Smooth muscle cell (in vitro differentiated cells): ENCODE data around the gene FBL. TPM values are rescaled to one million over a fixed set of nuclear protein-coding genes. Genes with fewer than 3 reads are reported as not detected.

Experiments
- DNase-seq: peaks from one replicate; lab custom pipeline; 2025; ENCODE audit not compliant: unreplicated experiment; lab: John Stamatoyannopoulos, UW
- H2AFZ ChIP-seq: fragments of 200-600 bp; sonication (generic); 2 replicates; pipeline ENCODE4 v1.6.0; 2016; ENCODE audit warnings: antibody characterized with exemption, low read depth, mild to moderate bottlenecking
- H3F3A ChIP-seq: fragments of 200-600 bp; sonication (generic); 2 replicates; pipeline ENCODE4 v1.6.0; 2017; ENCODE audit warnings: antibody characterized with exemption, low read depth
- H3K27ac ChIP-seq: fragments of 200-600 bp; sonication (generic); 2 replicates; pipeline ENCODE4 v1.5.1; 2016; ENCODE audit warnings: low read depth, mild to moderate bottlenecking
- H3K27me3 ChIP-seq: fragments of 200-600 bp; sonication (generic); 2 replicates; pipeline ENCODE4 v1.6.1; 2016; ENCODE audit warnings: low read depth, mild to moderate bottlenecking
- H3K36me3 ChIP-seq: fragments of 200-600 bp; sonication (generic); 2 replicates; pipeline ENCODE4 v1.5.1; 2016; ENCODE audit warnings: low read depth
- H3K4me1 ChIP-seq: fragments of 200-600 bp; sonication (generic); 2 replicates; pipeline ENCODE4 v1.5.1; 2016; ENCODE audit warnings: low read depth
- H3K4me2 ChIP-seq: fragments of 200-600 bp; sonication (generic); 2 replicates; pipeline ENCODE4 v1.6.0; 2016; ENCODE audit warnings: mild to moderate bottlenecking
- H3K4me3 ChIP-seq: fragments of 200-600 bp; sonication (generic); 2 replicates; pipeline ENCODE4 v1.5.1; 2016; ENCODE audit warnings: mild to moderate bottlenecking
- H3K79me2 ChIP-seq: fragments of 200-600 bp; sonication (generic); 2 replicates; pipeline ENCODE4 v1.6.0; 2016; ENCODE audit warnings: low read depth, mild to moderate bottlenecking
- H3K9ac ChIP-seq: fragments of 200-600 bp; sonication (generic); 2 replicates; pipeline ENCODE4 v1.6.0; 2016; ENCODE audit warnings: low read depth
- H3K9me3 ChIP-seq: fragments of 200-600 bp; sonication (generic); replicated peaks from 2 replicates; pipeline ENCODE4 v1.5.1; 2016; ENCODE audit warnings: low read depth
- H4K20me1 ChIP-seq: fragments of 200-600 bp; sonication (generic); 2 replicates; pipeline ENCODE4 v1.6.0; 2016; ENCODE audit warnings: low read depth
- CTCF ChIP-seq: fragments of 200-600 bp; sonication (generic); IDR thresholded peaks from 2 replicates; pipeline ENCODE4 v1.5.1; 2017; ENCODE audit warnings: borderline replicate concordance, mild to moderate bottlenecking, antibody characterized with exemption; ENCODE audit not compliant: insufficient read depth, poor library complexity, severe bottlenecking
- WGBS: methylation state at CpG from one replicate; pipeline ENCODE4 v1.1.7; 2016; ENCODE audit warnings: low lambda C conversion rate; 5-methylcytosine and 5-hydroxymethylcytosine counted together
- polyA plus RNA-seq: library from polyadenylated mRNA; unstranded; fragments of >200 nt; fragmentation: Nextera tagmentation; extraction: Ambion mirVana; gene quantifications from 2 replicates; pipeline ENCODE4 v1.2.1, GENCODE V29; 2016
- total RNA-seq: library from RNA; depleted of rRNA; stranded (reverse); fragments of >200 nt; gene quantifications from 2 replicates; pipeline ENCODE4 v1.2.3, GENCODE V29; 2014

The FBL gene
- total and polyA plus RNA-seq, 2 experiments from 2014 or later, result 116 to 124 TPM

GRCh38 chr19:39828015-39828653 is 18.0 kb downstream of the FBL start:
- H3K36me3 ChIP-seq, result no peaks in the 10 kb centered on the region
- H3F3A ChIP-seq, result no peaks in the 10 kb centered on the region
- no peaks in the 10 kb centered on the region for H3K9me3 ChIP-seq
- 96% methylated on average over 26 of the region's 26 CpGs for WGBS
- no peak for TF ChIP-seq CTCF
- H3K4me1 ChIP-seq, result peaks cover 21% of the 10 kb centered on the region
- peaks cover 15% of the 10 kb centered on the region for H3K79me2 ChIP-seq
- no peak overlapping the region for H2AFZ ChIP-seq
- H4K20me1 ChIP-seq, result no peaks in the 10 kb centered on the region
- H3K4me2 ChIP-seq, result no peak overlapping the region
- no peak overlapping the region for H3K4me3 ChIP-seq
- no peaks in the 10 kb centered on the region for H3K27me3 ChIP-seq
- no peak for DNase-seq
- H3K27ac ChIP-seq, result no peak overlapping the region
- no peak overlapping the region for H3K9ac ChIP-seq

- TF ChIP-seq CTCF, result no peak
- 97% methylated on average over 9 of the region's 13 CpGs for WGBS
- H3F3A ChIP-seq, result no peaks in the 10 kb centered on the region
Measured at GRCh38 chr19:39827216-39827615, 19.0 kb downstream of the FBL start.

GRCh38 chr19:39826311-39826945 is 19.8 kb downstream of the FBL start:
- no peaks in the 10 kb centered on the region for H3F3A ChIP-seq
- no peak overlapping the region for H3K4me2 ChIP-seq
- no peaks in the 10 kb centered on the region for H3K79me2 ChIP-seq
- WGBS, result 95% methylated on average over 12 of the region's 35 CpGs
- no peaks in the 10 kb centered on the region for H4K20me1 ChIP-seq
- H2AFZ ChIP-seq, result no peak overlapping the region
- no peak overlapping the region for H3K27ac ChIP-seq
- peaks cover 5% of the 10 kb centered on the region for H3K4me1 ChIP-seq
- DNase-seq, result no peak
- H3K9ac ChIP-seq, result no peak overlapping the region
- no peaks in the 10 kb centered on the region for H3K27me3 ChIP-seq
- H3K9me3 ChIP-seq, result no peaks in the 10 kb centered on the region
- H3K36me3 ChIP-seq, result no peaks in the 10 kb centered on the region
- no peak for TF ChIP-seq CTCF
- no peak overlapping the region for H3K4me3 ChIP-seq

More at GRCh38 chr19:39827216-39827615, 19.0 kb downstream of the FBL start:
- Histone ChIP-seq H3K9ac (no peak overlapping the region), H2AFZ (no peak overlapping the region), H3K4me1 (peaks cover 12% of the 10 kb centered on the region), H3K9me3 (no peaks in the 10 kb centered on the region), H3K4me2 (no peak overlapping the region), H3K79me2 (peaks cover 5% of the 10 kb centered on the region), H3K27ac (no peak overlapping the region), H3K36me3 (no peaks in the 10 kb centered on the region), H3K4me3 (no peak overlapping the region), H4K20me1 (no peaks in the 10 kb centered on the region), H3K27me3 (no peaks in the 10 kb centered on the region)
- no peak for DNase-seq
